DOHH2 (cell line): ENCODE measurements around the gene LCE1F.

ENCODE experiments used
- H3F3A ChIP-seq: fragments of 200-600 bp; sonication (generic), shearing (Covaris generic); 2 replicates; pipeline ENCODE4 v1.6.0; 2016; ENCODE audit warnings: antibody characterized with exemption, mild to moderate bottlenecking; ENCODE audit not compliant: control insufficient read depth, insufficient read depth
- H3K27ac ChIP-seq: fragments of 200-600 bp; sonication (generic); 2 replicates; pipeline ENCODE4 v1.5.1; 2014; ENCODE audit warnings: low read depth, mild to moderate bottlenecking, low read length, moderate library complexity
- H3K27me3 ChIP-seq: fragments of 200-600 bp; sonication (generic); 2 replicates; pipeline ENCODE4 v1.6.1; 2014; ENCODE audit warnings: mild to moderate bottlenecking, low read length, mixed read lengths; ENCODE audit not compliant: control insufficient read depth
- H3K36me3 ChIP-seq: fragments of 200-600 bp; sonication (generic); 2 replicates; pipeline ENCODE4 v1.6.1; 2014; ENCODE audit warnings: mild to moderate bottlenecking, low read length, moderate library complexity, mixed read lengths; ENCODE audit not compliant: control insufficient read depth
- H3K4me1 ChIP-seq: fragments of 200-600 bp; sonication (generic); 2 replicates; pipeline ENCODE4 v1.6.1; 2014; ENCODE audit warnings: mild to moderate bottlenecking, low read length, mixed read lengths; ENCODE audit not compliant: control insufficient read depth
- H3K4me2 ChIP-seq: fragments of 200-600 bp; sonication (generic); 2 replicates; pipeline ENCODE4 v1.6.0; 2014; ENCODE audit warnings: mild to moderate bottlenecking, low read length, moderate library complexity
- H3K4me3 ChIP-seq: fragments of 200-600 bp; sonication (generic); 2 replicates; pipeline ENCODE4 v1.5.1; 2014; ENCODE audit warnings: mild to moderate bottlenecking, low read length, mixed read lengths
- H3K79me2 ChIP-seq: fragments of 200-600 bp; sonication (generic); 2 replicates; pipeline ENCODE4 v1.6.1; 2014; ENCODE audit warnings: mild to moderate bottlenecking, low read length, mixed read lengths; ENCODE audit not compliant: control insufficient read depth
- H3K9me2 ChIP-seq: fragments of 200-600 bp; sonication (generic); replicated peaks from 2 replicates; pipeline ENCODE4 v1.6.1; 2014; ENCODE audit warnings: mild to moderate bottlenecking, low read length, mixed read lengths; ENCODE audit not compliant: control insufficient read depth
- H3K9me3 ChIP-seq: fragments of 200-600 bp; sonication (generic); 2 replicates; pipeline ENCODE4 v1.6.1; 2014; ENCODE audit warnings: antibody characterized with exemption, low read length, mixed read lengths; ENCODE audit not compliant: control insufficient read depth, insufficient read depth
- H4K20me1 ChIP-seq: fragments of 200-600 bp; sonication (generic); 2 replicates; pipeline ENCODE4 v1.6.0; 2014; ENCODE audit warnings: low read depth, mild to moderate bottlenecking, antibody characterized with exemption, low read length, moderate library complexity; ENCODE audit not compliant: control insufficient read depth, insufficient read depth
- EZH2phosphoT487 ChIP-seq: fragments of 200-600 bp; sonication (generic); IDR thresholded peaks from 2 replicates; pipeline ENCODE4 v1.6.1; 2017; ENCODE audit warnings: borderline replicate concordance, mild to moderate bottlenecking, antibody characterized with exemption, low read length, moderate library complexity, mixed read lengths
- TF ChIP-seq, protein P1 (sequence below): fragments of 200-600 bp; sonication (generic); IDR thresholded peaks from one replicate; pipeline ENCODE4 v1.5.1; 2014; ENCODE audit warnings: antibody characterized with exemption, mild to moderate bottlenecking, low read depth, low read length; ENCODE audit not compliant: poor library complexity, severe bottlenecking

LCE1F gene

DNA sequence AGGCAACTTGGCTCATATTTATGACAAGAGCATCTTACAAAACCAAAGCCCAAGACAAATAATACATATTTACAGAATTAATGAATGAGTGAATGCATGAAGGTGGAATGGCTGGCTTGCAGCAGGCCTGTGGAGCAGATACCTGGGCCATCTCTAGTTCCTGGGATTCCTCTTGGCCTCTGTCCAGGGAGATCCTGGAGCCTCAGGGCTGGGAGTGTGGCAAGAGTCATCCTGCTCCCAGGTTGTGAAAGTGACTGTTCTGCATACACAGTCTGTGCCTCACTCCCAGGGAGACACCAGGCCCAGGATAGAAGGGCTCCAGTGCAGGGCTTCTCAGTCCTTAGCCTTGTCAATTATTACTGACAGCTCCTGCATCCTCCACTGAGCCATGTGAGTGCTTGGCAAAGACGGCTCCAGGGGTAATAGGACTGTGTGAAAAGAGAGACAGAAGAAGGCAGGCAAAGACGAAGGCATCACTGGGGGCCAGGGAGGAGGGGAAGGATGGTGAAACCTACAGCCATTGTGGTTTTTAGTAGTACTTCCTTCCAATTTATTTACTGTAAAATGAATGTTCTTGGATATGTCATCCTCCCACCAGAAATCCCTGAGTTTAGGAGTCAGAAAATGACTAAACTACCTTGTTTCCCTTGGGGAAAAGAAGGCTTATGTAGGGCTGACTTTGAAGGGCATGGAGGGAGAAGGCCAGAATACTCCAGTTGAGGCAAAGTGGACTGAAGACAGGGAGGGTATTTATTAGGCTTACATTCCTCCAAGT is 31.4 kb upstream of the LCE1F start:
- Histone ChIP-seq H3K9me2 (no peaks in the 10 kb centered on the region), H3K4me3 (no peak overlapping the region), H3K79me2 (no peaks in the 10 kb centered on the region), H3K9me3 (no peaks in the 10 kb centered on the region), H3K36me3 (no peaks in the 10 kb centered on the region), H3K27me3 (no peaks in the 10 kb centered on the region), H3F3A (no peaks in the 10 kb centered on the region), H3K4me2 (no peak overlapping the region), H3K27ac (no peak overlapping the region), H4K20me1 (no peaks in the 10 kb centered on the region), H3K4me1 (no peaks in the 10 kb centered on the region)
- TF ChIP-seq EZH2phosphoT487 = no peak
- TF ChIP-seq, protein P1, sequence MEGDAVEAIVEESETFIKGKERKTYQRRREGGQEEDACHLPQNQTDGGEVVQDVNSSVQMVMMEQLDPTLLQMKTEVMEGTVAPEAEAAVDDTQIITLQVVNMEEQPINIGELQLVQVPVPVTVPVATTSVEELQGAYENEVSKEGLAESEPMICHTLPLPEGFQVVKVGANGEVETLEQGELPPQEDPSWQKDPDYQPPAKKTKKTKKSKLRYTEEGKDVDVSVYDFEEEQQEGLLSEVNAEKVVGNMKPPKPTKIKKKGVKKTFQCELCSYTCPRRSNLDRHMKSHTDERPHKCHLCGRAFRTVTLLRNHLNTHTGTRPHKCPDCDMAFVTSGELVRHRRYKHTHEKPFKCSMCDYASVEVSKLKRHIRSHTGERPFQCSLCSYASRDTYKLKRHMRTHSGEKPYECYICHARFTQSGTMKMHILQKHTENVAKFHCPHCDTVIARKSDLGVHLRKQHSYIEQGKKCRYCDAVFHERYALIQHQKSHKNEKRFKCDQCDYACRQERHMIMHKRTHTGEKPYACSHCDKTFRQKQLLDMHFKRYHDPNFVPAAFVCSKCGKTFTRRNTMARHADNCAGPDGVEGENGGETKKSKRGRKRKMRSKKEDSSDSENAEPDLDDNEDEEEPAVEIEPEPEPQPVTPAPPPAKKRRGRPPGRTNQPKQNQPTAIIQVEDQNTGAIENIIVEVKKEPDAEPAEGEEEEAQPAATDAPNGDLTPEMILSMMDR = no peak

DNA sequence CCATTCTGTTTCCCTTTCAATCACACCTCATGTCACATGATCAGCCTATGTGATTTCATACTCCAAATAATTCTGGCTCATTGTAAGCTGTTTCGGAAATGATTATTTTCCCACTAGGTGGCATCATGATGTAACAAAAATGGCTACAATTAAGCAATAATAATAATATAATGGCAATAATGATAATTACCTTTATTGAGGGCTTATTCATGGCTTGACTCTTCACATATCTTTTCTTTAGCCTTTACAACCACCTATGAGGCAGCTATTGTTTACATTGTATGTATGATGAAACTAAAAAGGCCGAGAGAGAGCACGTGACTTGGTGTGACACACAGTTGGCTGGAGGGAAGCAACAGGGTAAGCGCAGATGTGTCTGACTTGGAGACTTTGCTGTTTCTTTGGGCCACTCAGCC is 29.6 kb upstream of the LCE1F start:
- no peaks in the 10 kb centered on the region for H3K27me3 ChIP-seq

DNA sequence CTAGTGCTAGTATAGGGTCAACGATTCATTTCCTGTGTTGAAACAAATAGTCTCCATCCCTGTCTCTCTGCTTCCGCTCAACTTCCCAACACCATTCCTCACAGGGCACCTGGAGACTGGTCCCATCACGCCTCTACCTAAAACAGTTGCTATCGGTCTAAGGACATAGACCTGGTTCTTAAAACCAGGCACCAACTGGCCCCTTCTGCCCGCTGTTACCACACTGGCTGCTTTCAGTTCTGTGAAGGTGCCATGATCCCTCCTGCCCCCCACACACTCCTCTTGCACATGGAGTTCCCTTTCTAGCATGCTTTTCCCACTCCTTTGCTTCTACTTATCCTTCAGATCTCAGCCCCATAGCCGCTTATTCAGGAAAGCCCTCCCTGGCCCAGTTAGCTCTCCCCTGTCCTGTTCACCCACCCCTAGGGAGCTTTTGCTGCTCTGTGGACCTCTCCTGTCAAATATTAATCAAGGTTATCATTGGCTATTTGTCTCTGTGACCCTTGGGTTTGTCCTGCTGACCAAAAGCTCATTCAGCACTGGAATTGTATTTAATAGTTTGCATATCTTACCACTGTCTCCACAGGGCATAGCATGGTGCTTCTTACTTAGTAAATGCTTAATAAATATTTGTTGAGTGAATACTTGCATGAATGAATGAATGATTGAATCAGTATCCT is 29.0 kb upstream of the LCE1F start:
- no peaks in the 10 kb centered on the region for H3K9me3 ChIP-seq
- no peak overlapping the region for H3K4me3 ChIP-seq
- H4K20me1 ChIP-seq = no peaks in the 10 kb centered on the region
- no peaks in the 10 kb centered on the region for H3K36me3 ChIP-seq
- H3K79me2 ChIP-seq = no peaks in the 10 kb centered on the region
- no peaks in the 10 kb centered on the region for H3F3A ChIP-seq
- no peaks in the 10 kb centered on the region for H3K9me2 ChIP-seq
- H3K27ac ChIP-seq = no peak overlapping the region
- no peak for TF ChIP-seq EZH2phosphoT487
- TF ChIP-seq, protein P1 = no peak
- H3K27me3 ChIP-seq = peaks cover 4% of the 10 kb centered on the region
- no peak overlapping the region for H3K4me2 ChIP-seq
- no peaks in the 10 kb centered on the region for H3K4me1 ChIP-seq

More for the DNA sequence above, 29.6 kb upstream of the LCE1F start:
- Histone ChIP-seq H4K20me1 (no peaks in the 10 kb centered on the region), H3K36me3 (no peaks in the 10 kb centered on the region), H3K79me2 (no peaks in the 10 kb centered on the region), H3K27ac (no peak overlapping the region), H3K4me1 (no peaks in the 10 kb centered on the region), H3K9me3 (no peaks in the 10 kb centered on the region), H3K9me2 (no peaks in the 10 kb centered on the region), H3K4me3 (no peak overlapping the region), H3K4me2 (no peak overlapping the region), H3F3A (no peaks in the 10 kb centered on the region)
- TF ChIP-seq, protein P1 = peak; percentile 42
- no peak for TF ChIP-seq EZH2phosphoT487
